Measurements from ENCODE around the gene NOTUM.

NOTUM gene

GRCh38 chr17:81905993-81906392 is 55.0 kb downstream of the NOTUM start:
- Histone ChIP-seq H2BK120ac (ENCODE audit: low read depth, low read length) (no peak overlapping the region), H2BK15ac (ENCODE audit: low read length) (no peak overlapping the region), H2BK5ac (ENCODE audit: low read length) (no peak overlapping the region), H3K4me3 (ENCODE audit: low read length in 2 of 2) (no peak overlapping the region), H4K91ac (ENCODE audit: low read depth, low read length, poor library complexity) (no peak overlapping the region), H3K23ac (ENCODE audit: low read depth, low read length, poor library complexity) (no peak overlapping the region), H2BK12ac (ENCODE audit: low read length) (no peak overlapping the region), H3K36me3 (replicated peaks in 1 of 2; ENCODE audit: control insufficient read depth in 2 of 2, insufficient read depth in 2 of 2, low read length in 2 of 2) (peaks cover 17 to 63% of the 10 kb centered on the region in 2 donors), H3K4me2 (ENCODE audit: insufficient read depth, low read length, poor library complexity, severe bottlenecking) (no peak overlapping the region), H3K9ac (ENCODE audit: low read depth, low read length, poor library complexity) (no peak overlapping the region), H3K79me1 (ENCODE audit: low read depth, low read length) (peaks cover 8% of the 10 kb centered on the region), H3K14ac (ENCODE audit: low read length) (no peak overlapping the region), H3K4me1 (ENCODE audit: control insufficient read depth in 2 of 2, insufficient read depth in 1 of 2, low read depth in 1 of 2, low read length in 2 of 2) (peaks cover 9 to 10% of the 10 kb centered on the region in 2 donors), H3K27me3 (ENCODE audit: control insufficient read depth in 3 of 3, insufficient read depth in 3 of 3, low read depth in 1 of 3, low read length in 3 of 3) (peaks cover 0 to 21% (median 4%) of the 10 kb centered on the region in 3 experiments), H4K8ac (ENCODE audit: low read depth, low read length) (no peak overlapping the region), H2AFZ (ENCODE audit: low read length) (no peak overlapping the region), H3K27ac (replicated peaks; ENCODE audit: low read length) (no peak overlapping the region), H3K9me3 (replicated peaks in 1 of 2; ENCODE audit: control insufficient read depth in 2 of 2, insufficient read depth in 1 of 2, low read depth in 1 of 2, low read length in 2 of 2) (no peaks in the 10 kb centered on the region), H3K18ac (ENCODE audit: low read length) (no peak overlapping the region), H3K4ac (ENCODE audit: low read length) (no peak overlapping the region), H2AK5ac (ENCODE audit: low read depth, low read length) (no peak overlapping the region)
- WGBS, 2 donors (ENCODE audit: extremely low coverage in 2 of 2, insufficient read length in 2 of 2, insufficient replicate concordance in 1 of 2), result no CpG with 5 or more reads among the region's 10 CpGs
- DNase-seq (ENCODE audit: low spot score), result no peak

- H3K18ac ChIP-seq (ENCODE audit: low read length), result no peak overlapping the region
- H2BK12ac ChIP-seq (ENCODE audit: low read length), result no peak overlapping the region
- H2AFZ ChIP-seq (ENCODE audit: low read length), result no peak overlapping the region
- H4K8ac ChIP-seq (ENCODE audit: low read depth, low read length), result no peak overlapping the region
- no peak overlapping the region for H3K9ac ChIP-seq (ENCODE audit: low read depth, low read length, poor library complexity)
- no peak for DNase-seq (ENCODE audit: low spot score)
- H3K14ac ChIP-seq (ENCODE audit: low read length), result no peak overlapping the region
- H2AK5ac ChIP-seq (ENCODE audit: low read depth, low read length), result no peak overlapping the region
- H3K79me1 ChIP-seq (ENCODE audit: low read depth, low read length), result peaks cover 10% of the 10 kb centered on the region
- no peak overlapping the region for H2BK120ac ChIP-seq (ENCODE audit: low read depth, low read length)
- no peaks in the 10 kb centered on the region for H3K9me3 ChIP-seq (replicated peaks in 1 of 2; ENCODE audit: control insufficient read depth in 2 of 2, insufficient read depth in 1 of 2, low read depth in 1 of 2, low read length in 2 of 2)
- peaks cover 9% of the 10 kb centered on the region in 2 donors for H3K4me1 ChIP-seq (ENCODE audit: control insufficient read depth in 2 of 2, insufficient read depth in 1 of 2, low read depth in 1 of 2, low read length in 2 of 2)
- no peak overlapping the region for H3K4me2 ChIP-seq (ENCODE audit: insufficient read depth, low read length, poor library complexity, severe bottlenecking)
- no peak overlapping the region for H3K23ac ChIP-seq (ENCODE audit: low read depth, low read length, poor library complexity)
- no peak overlapping the region for H3K4ac ChIP-seq (ENCODE audit: low read length)
- peaks cover 21 to 69% of the 10 kb centered on the region in 2 donors for H3K36me3 ChIP-seq (replicated peaks in 1 of 2; ENCODE audit: control insufficient read depth in 2 of 2, insufficient read depth in 2 of 2, low read length in 2 of 2)
- peak overlapping the region; percentile 5 for H2BK5ac ChIP-seq (ENCODE audit: low read length)
- peaks cover 0 to 25% (median 4%) of the 10 kb centered on the region in 3 experiments for H3K27me3 ChIP-seq (ENCODE audit: control insufficient read depth in 3 of 3, insufficient read depth in 3 of 3, low read depth in 1 of 3, low read length in 3 of 3)
- H3K27ac ChIP-seq (replicated peaks; ENCODE audit: low read length), result no peak overlapping the region
- no peak overlapping the region for H4K91ac ChIP-seq (ENCODE audit: low read depth, low read length, poor library complexity)
- no peak overlapping the region for H3K4me3 ChIP-seq (ENCODE audit: low read length in 2 of 2)
- H2BK15ac ChIP-seq (ENCODE audit: low read length), result no peak overlapping the region
- WGBS, 2 donors (ENCODE audit: extremely low coverage in 2 of 2, insufficient read length in 2 of 2, insufficient replicate concordance in 1 of 2), result no CpG with 5 or more reads among the region's 16 CpGs
Measured at GRCh38 chr17:81905424-81905875, 55.5 kb downstream of the NOTUM start.

GRCh38 chr17:81904600-81905423 is 56.2 kb downstream of the NOTUM start:
- Histone ChIP-seq H2AK5ac (ENCODE audit: low read depth, low read length) (no peak overlapping the region), H2BK5ac (ENCODE audit: low read length) (no peak overlapping the region), H3K27me3 (ENCODE audit: control insufficient read depth in 3 of 3, insufficient read depth in 3 of 3, low read depth in 1 of 3, low read length in 3 of 3) (peaks cover 0 to 25% (median 4%) of the 10 kb centered on the region in 3 experiments), H3K4me1 (ENCODE audit: control insufficient read depth in 2 of 2, insufficient read depth in 1 of 2, low read depth in 1 of 2, low read length in 2 of 2) (peaks cover 4 to 5% of the 10 kb centered on the region in 2 donors), H3K9ac (ENCODE audit: low read depth, low read length, poor library complexity) (no peak overlapping the region), H4K91ac (ENCODE audit: low read depth, low read length, poor library complexity) (no peak overlapping the region), H3K4ac (ENCODE audit: low read length) (no peak overlapping the region), H3K79me1 (ENCODE audit: low read depth, low read length) (peaks cover 10% of the 10 kb centered on the region), H3K4me3 (ENCODE audit: low read length in 2 of 2) (no peak overlapping the region), H3K36me3 (replicated peaks in 1 of 2; ENCODE audit: control insufficient read depth in 2 of 2, insufficient read depth in 2 of 2, low read length in 2 of 2) (peaks cover 27 to 75% of the 10 kb centered on the region in 2 donors), H3K14ac (ENCODE audit: low read length) (peak overlapping the region; percentile 71), H2BK120ac (ENCODE audit: low read depth, low read length) (no peak overlapping the region), H3K18ac (ENCODE audit: low read length) (no peak overlapping the region), H3K23ac (ENCODE audit: low read depth, low read length, poor library complexity) (no peak overlapping the region), H2BK12ac (ENCODE audit: low read length) (no peak overlapping the region), H2BK15ac (ENCODE audit: low read length) (no peak overlapping the region), H3K27ac (replicated peaks; ENCODE audit: low read length) (no peak overlapping the region), H4K8ac (ENCODE audit: low read depth, low read length) (no peak overlapping the region), H3K4me2 (ENCODE audit: insufficient read depth, low read length, poor library complexity, severe bottlenecking) (no peak overlapping the region), H3K9me3 (replicated peaks in 1 of 2; ENCODE audit: control insufficient read depth in 2 of 2, insufficient read depth in 1 of 2, low read depth in 1 of 2, low read length in 2 of 2) (no peaks in the 10 kb centered on the region), H2AFZ (ENCODE audit: low read length) (no peak overlapping the region)
- WGBS, 2 donors (ENCODE audit: extremely low coverage in 2 of 2, insufficient read length in 2 of 2, insufficient replicate concordance in 1 of 2), result no CpG with 5 or more reads among the region's 28 CpGs
- no peak for DNase-seq (ENCODE audit: low spot score)

- H4K91ac ChIP-seq (ENCODE audit: low read depth, low read length, poor library complexity), result no peak overlapping the region
- H4K8ac ChIP-seq (ENCODE audit: low read depth, low read length), result no peak overlapping the region
- peaks cover 10% of the 10 kb centered on the region for H3K79me1 ChIP-seq (ENCODE audit: low read depth, low read length)
- H3K23ac ChIP-seq (ENCODE audit: low read depth, low read length, poor library complexity), result peak overlapping the region; percentile 11
- H3K14ac ChIP-seq (ENCODE audit: low read length), result no peak overlapping the region
- H2BK12ac ChIP-seq (ENCODE audit: low read length), result no peak overlapping the region
- H3K4me3 ChIP-seq (ENCODE audit: low read length in 2 of 2), result no peak overlapping the region
- no peak overlapping the region for H2AFZ ChIP-seq (ENCODE audit: low read length)
- H3K4ac ChIP-seq (ENCODE audit: low read length), result no peak overlapping the region
- H2BK15ac ChIP-seq (ENCODE audit: low read length), result no peak overlapping the region
- no CpG with 5 or more reads among the region's 24 CpGs for WGBS, 2 donors (ENCODE audit: extremely low coverage in 2 of 2, insufficient read length in 2 of 2, insufficient replicate concordance in 1 of 2)
- no peaks in the 10 kb centered on the region for H3K9me3 ChIP-seq (replicated peaks in 1 of 2; ENCODE audit: control insufficient read depth in 2 of 2, insufficient read depth in 1 of 2, low read depth in 1 of 2, low read length in 2 of 2)
- DNase-seq (ENCODE audit: low spot score), result no peak
- no peak overlapping the region for H2BK120ac ChIP-seq (ENCODE audit: low read depth, low read length)
- no peak overlapping the region for H2BK5ac ChIP-seq (ENCODE audit: low read length)
- peaks cover 31 to 78% of the 10 kb centered on the region in 2 donors for H3K36me3 ChIP-seq (replicated peaks in 1 of 2; ENCODE audit: control insufficient read depth in 2 of 2, insufficient read depth in 2 of 2, low read length in 2 of 2)
- H3K18ac ChIP-seq (ENCODE audit: low read length), result no peak overlapping the region
- H3K9ac ChIP-seq (ENCODE audit: low read depth, low read length, poor library complexity), result no peak overlapping the region
- no peak overlapping the region for H3K27ac ChIP-seq (replicated peaks; ENCODE audit: low read length)
- H3K27me3 ChIP-seq (ENCODE audit: control insufficient read depth in 3 of 3, insufficient read depth in 3 of 3, low read depth in 1 of 3, low read length in 3 of 3), result peaks cover 0 to 25% (median 4%) of the 10 kb centered on the region in 3 experiments
- H3K4me1 ChIP-seq (ENCODE audit: control insufficient read depth in 2 of 2, insufficient read depth in 1 of 2, low read depth in 1 of 2, low read length in 2 of 2), result peaks cover 0 to 5% of the 10 kb centered on the region in 2 donors
- no peak overlapping the region for H2AK5ac ChIP-seq (ENCODE audit: low read depth, low read length)
- H3K4me2 ChIP-seq (ENCODE audit: insufficient read depth, low read length, poor library complexity, severe bottlenecking), result no peak overlapping the region
Measured at GRCh38 chr17:81903896-81904599, 56.9 kb downstream of the NOTUM start.
